Ishikawa (cell line): ENCODE results near the gene AGAP3.

Source experiments
- CEBPB ChIP-seq: IDR thresholded peaks from 2 replicates; pipeline ENCODE4 v1.6.1; 2012
- CREB1 ChIP-seq: IDR thresholded peaks from 2 replicates; pipeline ENCODE4 v1.6.1; 2012; ENCODE audit warnings: low read depth
- EGR1 ChIP-seq: IDR thresholded peaks from 2 replicates; pipeline ENCODE4 v1.6.1; 2012
- EP300 ChIP-seq: IDR thresholded peaks from 2 replicates; pipeline ENCODE4 v1.6.1; 2012; ENCODE audit warnings: borderline replicate concordance
- FOXM1 ChIP-seq: IDR thresholded peaks from 2 replicates; pipeline ENCODE4 v1.6.1; 2012; ENCODE audit warnings: low read depth, borderline replicate concordance
- NFIC ChIP-seq: IDR thresholded peaks from 2 replicates; pipeline ENCODE4 v1.6.1; 2012
- RAD21 ChIP-seq: IDR thresholded peaks from 2 replicates; pipeline ENCODE4 v1.6.1; 2012; ENCODE audit warnings: low read depth
- TAF1 ChIP-seq: IDR thresholded peaks from 2 replicates; pipeline ENCODE4 v1.6.1; 2012; ENCODE audit warnings: low read depth, mild to moderate bottlenecking
- TCF12 ChIP-seq: IDR thresholded peaks from 2 replicates; pipeline ENCODE4 v1.6.1; 2012; ENCODE audit warnings: low read depth
- TEAD4 ChIP-seq: IDR thresholded peaks from 2 replicates; pipeline ENCODE4 v1.6.1; 2012
- YY1 ChIP-seq: IDR thresholded peaks from 2 replicates; pipeline ENCODE4 v1.6.1; 2012; ENCODE audit warnings: low read depth
- ZBTB7A ChIP-seq: IDR thresholded peaks from 2 replicates; pipeline ENCODE4 v1.6.1; 2012; ENCODE audit warnings: low read depth
- TF ChIP-seq, protein P1 (sequence below): IDR thresholded peaks from 2 replicates; pipeline ENCODE4 v1.6.1; 2012
- TF ChIP-seq, protein P2 (sequence below): IDR thresholded peaks from 2 replicates; pipeline ENCODE4 v1.6.1; 2012; ENCODE audit warnings: low read depth, mild to moderate bottlenecking
- TF ChIP-seq, protein P3 (sequence below): IDR thresholded peaks from 2 replicates; pipeline ENCODE4 v1.6.1; 2012

The AGAP3 gene

DNA sequence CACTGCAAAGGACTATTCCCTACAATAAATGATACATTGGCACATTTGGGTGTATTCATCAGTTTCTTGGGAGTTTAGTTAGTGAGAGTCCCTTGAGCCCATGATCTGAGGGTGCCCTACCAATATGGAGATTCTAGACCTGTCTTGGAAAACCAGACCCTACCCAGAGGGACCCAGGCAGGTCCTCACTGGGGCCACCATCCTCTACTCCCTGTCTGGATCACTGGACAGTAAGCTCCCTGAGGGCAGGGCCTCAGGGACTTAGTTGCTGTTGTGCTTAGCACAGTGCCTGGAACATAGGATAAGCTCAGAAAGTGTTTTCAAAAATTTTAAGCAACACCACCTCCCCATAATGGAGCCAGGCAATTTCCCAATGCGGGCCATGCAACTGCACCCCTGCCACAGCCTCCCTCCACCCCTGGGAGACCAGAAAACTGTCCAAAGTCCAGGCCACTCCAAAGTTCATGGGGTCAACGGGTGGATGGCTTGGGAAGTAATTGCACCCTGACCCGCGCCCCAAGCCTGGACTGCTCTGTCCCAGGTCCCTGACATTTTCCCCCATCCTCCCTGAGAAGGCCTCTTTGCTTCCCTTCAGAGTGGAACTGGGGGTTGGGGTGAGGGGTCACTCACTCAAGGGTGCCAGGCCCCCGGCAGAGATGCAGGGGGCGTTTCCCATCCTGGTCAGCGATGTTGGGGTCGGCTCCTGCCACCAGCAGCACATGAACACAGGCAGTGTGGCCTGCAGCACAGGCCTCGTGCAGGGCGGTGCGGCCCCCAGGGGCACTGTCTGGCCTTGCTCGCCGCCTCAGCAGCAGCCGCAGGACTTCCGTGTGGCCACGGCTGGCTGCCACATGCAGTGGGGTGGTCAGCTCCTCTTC is 99.7 kb downstream of the AGAP3 start:
- TF ChIP-seq, protein P1, sequence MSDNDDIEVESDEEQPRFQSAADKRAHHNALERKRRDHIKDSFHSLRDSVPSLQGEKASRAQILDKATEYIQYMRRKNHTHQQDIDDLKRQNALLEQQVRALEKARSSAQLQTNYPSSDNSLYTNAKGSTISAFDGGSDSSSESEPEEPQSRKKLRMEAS = no peak
- TF ChIP-seq TAF1 (no peak), YY1 (no peak), FOXM1 (no peak), EP300 (no peak), CEBPB (no peak), EGR1 (no peak), CREB1 (no peak), TEAD4 (no peak), RAD21 (no peak), NFIC (no peak)
- TF ChIP-seq, protein P2, sequence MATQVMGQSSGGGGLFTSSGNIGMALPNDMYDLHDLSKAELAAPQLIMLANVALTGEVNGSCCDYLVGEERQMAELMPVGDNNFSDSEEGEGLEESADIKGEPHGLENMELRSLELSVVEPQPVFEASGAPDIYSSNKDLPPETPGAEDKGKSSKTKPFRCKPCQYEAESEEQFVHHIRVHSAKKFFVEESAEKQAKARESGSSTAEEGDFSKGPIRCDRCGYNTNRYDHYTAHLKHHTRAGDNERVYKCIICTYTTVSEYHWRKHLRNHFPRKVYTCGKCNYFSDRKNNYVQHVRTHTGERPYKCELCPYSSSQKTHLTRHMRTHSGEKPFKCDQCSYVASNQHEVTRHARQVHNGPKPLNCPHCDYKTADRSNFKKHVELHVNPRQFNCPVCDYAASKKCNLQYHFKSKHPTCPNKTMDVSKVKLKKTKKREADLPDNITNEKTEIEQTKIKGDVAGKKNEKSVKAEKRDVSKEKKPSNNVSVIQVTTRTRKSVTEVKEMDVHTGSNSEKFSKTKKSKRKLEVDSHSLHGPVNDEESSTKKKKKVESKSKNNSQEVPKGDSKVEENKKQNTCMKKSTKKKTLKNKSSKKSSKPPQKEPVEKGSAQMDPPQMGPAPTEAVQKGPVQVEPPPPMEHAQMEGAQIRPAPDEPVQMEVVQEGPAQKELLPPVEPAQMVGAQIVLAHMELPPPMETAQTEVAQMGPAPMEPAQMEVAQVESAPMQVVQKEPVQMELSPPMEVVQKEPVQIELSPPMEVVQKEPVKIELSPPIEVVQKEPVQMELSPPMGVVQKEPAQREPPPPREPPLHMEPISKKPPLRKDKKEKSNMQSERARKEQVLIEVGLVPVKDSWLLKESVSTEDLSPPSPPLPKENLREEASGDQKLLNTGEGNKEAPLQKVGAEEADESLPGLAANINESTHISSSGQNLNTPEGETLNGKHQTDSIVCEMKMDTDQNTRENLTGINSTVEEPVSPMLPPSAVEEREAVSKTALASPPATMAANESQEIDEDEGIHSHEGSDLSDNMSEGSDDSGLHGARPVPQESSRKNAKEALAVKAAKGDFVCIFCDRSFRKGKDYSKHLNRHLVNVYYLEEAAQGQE = no peak

DNA sequence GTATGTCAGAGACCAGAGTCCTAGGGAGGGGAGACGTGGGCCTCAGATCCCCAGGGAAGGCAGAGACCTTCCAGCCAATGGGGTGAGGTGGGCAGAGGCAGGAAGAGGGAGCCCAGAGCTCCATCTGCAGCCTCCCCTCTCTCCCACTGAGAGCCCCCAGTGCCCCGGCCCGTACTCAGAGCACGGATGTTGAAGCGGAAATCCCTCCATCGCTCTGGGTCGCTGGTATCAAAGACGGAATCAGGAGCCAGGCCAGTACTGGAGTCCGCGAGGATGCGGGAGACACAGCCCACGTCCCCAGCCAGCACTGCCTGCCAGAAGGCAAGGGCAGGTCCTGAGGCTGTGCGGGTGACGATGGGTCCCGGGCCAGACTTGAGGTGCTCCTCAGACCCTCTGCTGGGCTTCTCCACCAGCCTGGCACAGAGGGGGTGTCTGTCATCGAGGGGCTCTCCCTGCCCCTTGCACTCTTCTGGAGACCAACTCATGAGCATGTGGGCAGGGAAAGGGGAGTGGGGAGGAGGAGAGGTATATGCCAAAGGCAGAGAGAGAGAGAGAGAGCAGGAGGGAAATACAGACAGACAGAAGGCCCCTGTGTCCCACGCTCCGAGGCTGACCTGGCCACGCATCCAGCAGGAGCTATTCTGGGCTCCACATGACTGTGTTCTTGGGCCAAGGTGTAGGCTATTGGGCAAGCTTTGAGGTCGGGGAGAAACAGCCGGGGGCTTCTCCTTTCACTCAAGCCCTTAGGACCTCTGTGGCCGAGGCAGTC is 100.5 kb downstream of the AGAP3 start, which contains the start of gene ASB10:
ASB10 (minus strand) TSS at position 611 of the 769 bp plus-strand sequence; CDS start at position 491, 120 bp downstream.
- no peak for TF ChIP-seq TAF1
- TF ChIP-seq ZBTB7A = no peak
- no peak for TF ChIP-seq EGR1
- TF ChIP-seq CEBPB = no peak
- TF ChIP-seq, protein P1 = no peak
- no peak for TF ChIP-seq TCF12
- no peak for TF ChIP-seq CREB1
- TF ChIP-seq EP300 = no peak
- no peak for TF ChIP-seq NFIC
- TF ChIP-seq, protein P2 = no peak
- TF ChIP-seq, protein P3, sequence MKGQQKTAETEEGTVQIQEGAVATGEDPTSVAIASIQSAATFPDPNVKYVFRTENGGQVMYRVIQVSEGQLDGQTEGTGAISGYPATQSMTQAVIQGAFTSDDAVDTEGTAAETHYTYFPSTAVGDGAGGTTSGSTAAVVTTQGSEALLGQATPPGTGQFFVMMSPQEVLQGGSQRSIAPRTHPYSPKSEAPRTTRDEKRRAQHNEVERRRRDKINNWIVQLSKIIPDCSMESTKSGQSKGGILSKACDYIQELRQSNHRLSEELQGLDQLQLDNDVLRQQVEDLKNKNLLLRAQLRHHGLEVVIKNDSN = no peak
- TF ChIP-seq RAD21 = no peak
- TF ChIP-seq YY1 = no peak
- TF ChIP-seq TEAD4 = no peak

DNA sequence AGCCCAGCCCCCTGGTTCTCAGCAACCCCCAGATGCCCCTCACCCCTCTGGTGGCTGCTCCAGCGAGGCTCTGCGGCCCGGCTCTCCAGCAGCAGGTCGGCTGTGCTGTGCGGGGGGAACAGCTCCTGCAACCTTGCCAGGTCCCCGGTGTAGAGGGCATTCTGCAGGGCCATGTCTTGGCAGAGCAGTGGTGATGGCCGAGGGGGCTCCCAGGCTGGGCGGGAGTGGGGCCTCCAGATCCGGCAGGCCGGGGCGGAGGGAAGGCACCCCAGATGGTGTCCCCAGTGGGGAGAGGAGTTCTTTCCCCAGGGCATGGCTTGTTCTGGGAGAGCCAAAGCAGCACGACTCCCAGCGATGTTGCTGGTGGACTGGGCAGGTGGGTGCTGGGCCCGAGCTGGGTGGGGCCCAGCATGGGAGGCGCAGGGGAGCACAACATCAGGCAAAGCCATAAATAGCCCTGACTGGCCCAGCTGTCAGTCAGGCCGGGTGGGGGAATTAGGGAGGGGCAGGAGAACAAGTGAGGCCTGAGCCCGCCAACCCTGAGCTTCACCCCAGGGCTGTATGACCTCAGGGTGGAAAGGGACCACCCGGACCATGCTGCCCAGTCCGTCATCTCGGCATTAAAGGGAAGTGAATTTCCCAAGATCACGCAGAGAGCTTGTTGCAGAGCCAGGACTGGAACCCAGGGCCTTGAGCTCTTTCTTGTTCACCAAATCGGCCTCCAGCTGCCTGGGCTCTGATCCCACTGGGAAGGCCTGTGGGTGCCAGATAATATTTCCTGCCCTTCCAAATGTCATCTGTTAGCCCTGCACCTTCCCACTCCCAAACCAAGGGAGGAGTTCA is 101.4 kb downstream of the AGAP3 start:
- TF ChIP-seq CEBPB = no peak

DNA sequence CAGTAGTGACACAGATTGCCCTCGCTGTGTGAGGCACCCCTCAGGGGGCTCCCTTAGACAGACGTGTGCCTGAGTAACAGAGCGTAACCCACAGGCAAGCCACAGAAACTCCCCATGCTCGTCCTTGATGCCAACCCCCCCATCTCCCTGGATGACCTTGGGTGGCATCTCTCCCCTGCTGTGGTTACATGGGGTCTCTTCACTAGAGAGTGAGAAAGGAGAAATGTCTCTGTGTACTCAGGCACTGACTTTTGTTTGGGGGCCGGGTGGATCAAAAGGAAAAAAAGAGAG is 101.9 kb downstream of the AGAP3 start:
- TF ChIP-seq EP300 (no peak), CEBPB (no peak), TAF1 (no peak), EGR1 (no peak), TEAD4 (no peak), FOXM1 (no peak), YY1 (no peak), CREB1 (no peak), NFIC (no peak), RAD21 (no peak), ZBTB7A (no peak), TCF12 (no peak)
- TF ChIP-seq, protein P2 = no peak
- TF ChIP-seq, protein P3 = no peak
- TF ChIP-seq, protein P1 = no peak
